ENCODE measurements around the gene ING5.

DNA sequence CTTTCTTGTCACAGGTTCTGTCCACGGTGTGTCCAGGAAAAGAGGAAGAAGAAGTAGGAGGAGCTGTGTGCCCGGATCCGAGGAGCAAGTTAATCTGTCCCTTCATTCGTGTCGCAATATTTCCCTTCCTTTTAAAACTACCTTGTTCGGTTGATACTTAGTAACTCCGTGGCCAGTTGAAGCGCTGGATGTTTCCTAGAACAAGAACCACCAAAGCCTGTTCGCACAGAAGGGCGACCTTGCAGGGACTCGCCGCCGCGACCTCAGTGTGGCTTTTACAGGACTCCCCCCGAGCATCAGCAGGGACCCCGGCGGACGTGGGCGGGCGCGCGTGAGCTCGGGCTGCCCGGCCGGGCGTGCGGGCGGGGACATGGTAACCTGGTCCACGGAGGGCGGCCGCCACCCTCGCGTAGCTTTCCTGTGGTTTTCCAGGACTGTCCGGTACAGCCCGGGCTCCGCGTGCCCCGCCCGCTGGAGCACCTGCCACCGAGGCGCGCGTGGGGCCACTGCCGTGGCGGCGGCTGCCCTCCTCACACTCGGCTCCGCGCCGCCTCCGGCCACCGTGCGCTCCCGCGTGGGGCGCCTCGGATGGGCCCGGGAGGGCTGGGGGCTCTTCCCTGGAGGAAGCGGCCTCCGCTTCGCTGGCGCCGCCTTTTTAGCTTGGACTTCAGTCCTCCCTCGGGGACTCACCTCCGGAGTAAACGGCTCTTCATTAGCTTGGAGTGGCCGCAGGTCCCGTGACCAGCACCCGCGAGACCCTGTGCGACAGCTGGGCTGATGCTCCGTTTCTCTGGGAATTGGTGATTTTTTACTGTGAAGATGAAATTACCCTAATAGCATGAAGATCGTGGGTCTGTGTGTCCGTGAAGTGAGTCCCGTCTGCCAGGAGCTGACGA lies 23.4 kb downstream of the ING5 start:
- TF ChIP-seq, protein P1, sequence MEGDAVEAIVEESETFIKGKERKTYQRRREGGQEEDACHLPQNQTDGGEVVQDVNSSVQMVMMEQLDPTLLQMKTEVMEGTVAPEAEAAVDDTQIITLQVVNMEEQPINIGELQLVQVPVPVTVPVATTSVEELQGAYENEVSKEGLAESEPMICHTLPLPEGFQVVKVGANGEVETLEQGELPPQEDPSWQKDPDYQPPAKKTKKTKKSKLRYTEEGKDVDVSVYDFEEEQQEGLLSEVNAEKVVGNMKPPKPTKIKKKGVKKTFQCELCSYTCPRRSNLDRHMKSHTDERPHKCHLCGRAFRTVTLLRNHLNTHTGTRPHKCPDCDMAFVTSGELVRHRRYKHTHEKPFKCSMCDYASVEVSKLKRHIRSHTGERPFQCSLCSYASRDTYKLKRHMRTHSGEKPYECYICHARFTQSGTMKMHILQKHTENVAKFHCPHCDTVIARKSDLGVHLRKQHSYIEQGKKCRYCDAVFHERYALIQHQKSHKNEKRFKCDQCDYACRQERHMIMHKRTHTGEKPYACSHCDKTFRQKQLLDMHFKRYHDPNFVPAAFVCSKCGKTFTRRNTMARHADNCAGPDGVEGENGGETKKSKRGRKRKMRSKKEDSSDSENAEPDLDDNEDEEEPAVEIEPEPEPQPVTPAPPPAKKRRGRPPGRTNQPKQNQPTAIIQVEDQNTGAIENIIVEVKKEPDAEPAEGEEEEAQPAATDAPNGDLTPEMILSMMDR (IDR thresholded peaks at IDR 0.05) = no peak
- TF ChIP-seq POLR2A (IDR thresholded peaks at IDR 0.05) = no peak

All from transverse colon (tissue), 3 donors.